ENCODE results near the gene WNK4. TPM values are rescaled to one million over a fixed set of nuclear protein-coding genes. Genes with fewer than 3 reads are reported as not detected.

The WNK4 gene
- total RNA-seq, 4 donors from 2014 or later: under 0.01 to 1.7 (median 0.34) TPM; not detected in 1

DNA sequence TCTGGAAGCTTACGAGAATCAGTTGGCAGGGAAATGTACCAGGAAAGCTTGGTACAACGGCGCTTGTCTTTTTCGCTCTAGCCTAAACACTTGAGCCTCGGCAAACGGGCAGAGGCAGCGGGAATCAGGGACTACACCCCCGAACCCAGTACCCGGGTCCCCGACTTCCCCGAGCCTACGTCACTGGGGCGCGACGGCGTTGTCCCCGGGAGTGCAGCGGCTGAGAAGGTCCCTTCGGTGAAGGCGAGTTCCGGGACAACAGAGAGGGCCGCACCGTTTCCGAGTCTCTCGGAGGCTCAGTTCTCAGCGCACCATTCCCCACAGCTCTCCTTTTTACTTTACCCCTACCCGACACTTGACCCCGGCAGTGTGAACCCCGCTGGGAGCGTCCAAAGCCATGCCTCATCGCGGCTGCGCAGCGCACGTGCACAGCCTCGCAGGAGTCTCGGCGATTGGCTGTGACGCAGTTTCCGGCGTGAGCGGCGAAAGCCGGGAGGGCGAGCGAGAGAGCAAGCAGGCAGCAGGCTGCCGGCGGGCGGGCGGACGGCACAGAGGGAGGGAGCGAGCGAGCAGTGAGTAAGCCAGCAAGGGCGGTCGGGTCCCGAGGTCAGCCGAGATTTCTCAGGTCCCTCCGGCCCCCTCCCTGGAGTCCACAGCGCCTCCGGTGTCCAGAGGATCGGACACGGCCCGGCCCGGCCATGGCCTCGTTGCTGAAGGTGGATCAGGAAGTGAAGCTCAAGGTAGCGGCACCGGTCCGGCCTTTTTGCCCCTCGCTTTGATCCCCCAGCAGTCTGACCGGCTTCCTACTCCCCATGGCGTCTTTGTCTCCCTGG lies 52.7 kb downstream of the WNK4 start, which contains the start of gene PSME3:
Gene PSME3 (plus strand): TSS at position 464 of the 833 bp plus-strand sequence. CDS start 235 bp downstream, at position 699.
- no peaks in the 10 kb centered on the region for H3K27me3 ChIP-seq
- H3K4me1 ChIP-seq: no peaks in the 10 kb centered on the region
- H3K9me3 ChIP-seq: no peaks in the 10 kb centered on the region
- intact Hi-C loops (cut with DNase I; ENCODE audit: low total_unique reads): no loop called here
- peak within 1 kb of the TSS; percentile 61 to 89 for H3K4me3 ChIP-seq
- H3K36me3 ChIP-seq: no peaks in the 10 kb centered on the region
- DNase-seq: peak; percentile 86 to 87
- H3K27ac ChIP-seq: peak within 1 kb of the TSS; percentile 77 to 82
- TF ChIP-seq POLR2A (IDR thresholded peaks at IDR 0.05): peak; percentile 77 to 92
- TF ChIP-seq, protein P1, sequence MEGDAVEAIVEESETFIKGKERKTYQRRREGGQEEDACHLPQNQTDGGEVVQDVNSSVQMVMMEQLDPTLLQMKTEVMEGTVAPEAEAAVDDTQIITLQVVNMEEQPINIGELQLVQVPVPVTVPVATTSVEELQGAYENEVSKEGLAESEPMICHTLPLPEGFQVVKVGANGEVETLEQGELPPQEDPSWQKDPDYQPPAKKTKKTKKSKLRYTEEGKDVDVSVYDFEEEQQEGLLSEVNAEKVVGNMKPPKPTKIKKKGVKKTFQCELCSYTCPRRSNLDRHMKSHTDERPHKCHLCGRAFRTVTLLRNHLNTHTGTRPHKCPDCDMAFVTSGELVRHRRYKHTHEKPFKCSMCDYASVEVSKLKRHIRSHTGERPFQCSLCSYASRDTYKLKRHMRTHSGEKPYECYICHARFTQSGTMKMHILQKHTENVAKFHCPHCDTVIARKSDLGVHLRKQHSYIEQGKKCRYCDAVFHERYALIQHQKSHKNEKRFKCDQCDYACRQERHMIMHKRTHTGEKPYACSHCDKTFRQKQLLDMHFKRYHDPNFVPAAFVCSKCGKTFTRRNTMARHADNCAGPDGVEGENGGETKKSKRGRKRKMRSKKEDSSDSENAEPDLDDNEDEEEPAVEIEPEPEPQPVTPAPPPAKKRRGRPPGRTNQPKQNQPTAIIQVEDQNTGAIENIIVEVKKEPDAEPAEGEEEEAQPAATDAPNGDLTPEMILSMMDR (IDR thresholded peaks at IDR 0.05): peak in 1 of 4 experiments; percentile 28

DNA sequence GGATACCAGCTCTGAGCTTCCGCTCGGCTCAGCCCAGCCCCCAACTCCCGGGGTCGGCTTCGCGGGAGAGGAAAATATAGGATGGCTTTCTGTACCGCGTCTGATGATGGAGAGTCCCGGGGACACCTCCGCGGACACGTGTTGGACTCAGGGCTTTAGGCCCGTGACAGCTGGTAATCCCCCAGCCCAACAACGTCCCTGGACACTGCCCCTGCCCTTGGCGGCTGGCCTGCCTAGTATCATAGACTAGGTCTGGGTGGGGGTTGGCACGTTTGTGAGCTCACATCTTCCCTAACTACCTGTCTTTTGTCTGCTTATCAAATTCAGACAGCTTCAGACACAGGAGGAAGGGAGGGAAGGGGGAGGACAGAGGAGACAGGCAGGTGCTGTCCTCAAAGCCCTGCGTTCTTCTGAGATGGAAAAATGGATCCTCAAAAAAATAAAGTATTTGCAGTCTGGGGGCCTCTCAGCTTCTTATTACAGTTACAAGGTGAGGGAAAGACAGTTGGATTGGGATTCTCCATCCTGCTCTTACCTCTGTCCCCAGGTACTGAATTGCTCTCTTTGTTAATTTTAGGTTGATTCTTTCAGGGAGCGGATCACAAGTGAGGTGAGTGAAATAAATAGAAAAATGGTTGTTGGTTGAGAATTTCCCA lies 53.5 kb downstream of the WNK4 start:
- H3K4me3 ChIP-seq: peak overlapping the region; percentile 61 to 89
- peak overlapping the region; percentile 77 to 82 for H3K27ac ChIP-seq
- DNase-seq: no peak
- H3K4me1 ChIP-seq: no peaks in the 10 kb centered on the region
- no peaks in the 10 kb centered on the region for H3K36me3 ChIP-seq
- intact Hi-C loops (cut with DNase I; ENCODE audit: low total_unique reads): no loop called here
- TF ChIP-seq, protein P1 (IDR thresholded peaks at IDR 0.05): no peak
- TF ChIP-seq POLR2A (IDR thresholded peaks at IDR 0.05): no peak
- no peaks in the 10 kb centered on the region for H3K27me3 ChIP-seq
- H3K9me3 ChIP-seq: no peaks in the 10 kb centered on the region

DNA sequence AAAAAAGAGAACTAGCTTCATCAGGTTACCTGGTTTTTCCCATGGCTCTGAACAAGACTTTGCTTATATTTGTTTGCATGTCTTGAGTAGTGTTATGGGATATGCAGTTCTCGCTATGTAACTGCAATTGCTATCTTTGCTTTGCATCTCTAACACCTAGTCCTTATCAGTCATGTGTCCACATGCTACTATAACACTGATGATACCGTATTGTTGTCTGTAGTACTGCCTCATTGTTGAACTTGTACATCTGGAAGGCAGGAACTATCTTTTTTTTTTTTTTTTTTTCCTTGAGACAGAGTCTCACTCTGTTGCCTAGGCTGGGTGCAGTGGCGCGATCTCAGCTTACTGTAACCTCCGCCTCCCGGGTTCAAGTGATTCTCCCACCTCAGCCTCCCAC lies 55.3 kb downstream of the WNK4 start:
- Histone ChIP-seq H3K4me3 (no peak overlapping the region), H3K27ac (no peak overlapping the region), H3K9me3 (no peaks in the 10 kb centered on the region), H3K36me3 (no peaks in the 10 kb centered on the region), H3K4me1 (no peaks in the 10 kb centered on the region), H3K27me3 (no peaks in the 10 kb centered on the region)
- TF ChIP-seq, protein P1 (IDR thresholded peaks at IDR 0.05): no peak
- TF ChIP-seq POLR2A (IDR thresholded peaks at IDR 0.05): no peak
- DNase-seq: no peak
- intact Hi-C loops (cut with DNase I; ENCODE audit: low total_unique reads): no loop called here

DNA sequence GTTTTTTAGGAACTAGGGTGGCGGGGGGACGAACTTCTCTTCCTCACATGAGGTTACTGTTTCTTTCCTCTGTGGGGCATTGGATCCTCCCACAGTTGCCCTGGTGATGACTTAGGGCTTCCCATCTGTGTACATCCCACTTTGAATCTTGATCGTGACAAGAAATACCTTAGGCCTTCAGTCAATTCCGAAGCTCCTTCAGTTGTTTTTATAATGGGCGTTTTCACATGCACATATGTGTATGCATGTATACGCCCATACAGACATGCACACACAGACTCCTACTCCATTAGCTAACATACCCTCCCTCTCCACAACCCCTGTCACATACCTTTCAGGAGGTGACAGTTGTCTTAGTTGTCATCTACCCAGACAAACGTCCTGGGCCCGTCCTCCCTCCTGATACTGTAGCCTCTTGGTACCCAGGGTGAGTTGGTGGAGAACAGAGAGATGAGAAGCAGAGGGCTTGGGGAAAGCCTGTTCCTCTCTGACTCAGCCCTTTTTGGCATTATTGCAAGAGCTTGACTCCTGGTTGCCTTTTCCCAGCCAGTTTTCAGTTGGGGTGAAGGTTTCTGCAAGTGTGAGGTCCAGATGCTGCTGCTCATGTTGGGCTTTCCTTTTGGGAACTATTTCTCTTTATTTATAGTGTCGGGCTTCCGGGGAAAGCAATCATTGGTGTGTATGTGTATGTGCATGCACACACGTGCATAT lies 61.7 kb downstream of the WNK4 start:
- no peaks in the 10 kb centered on the region for H3K36me3 ChIP-seq
- intact Hi-C loops (cut with DNase I; ENCODE audit: low total_unique reads): loop anchor here (5.0 kb wide), 1 partner anchor 95 kb away; no protein-coding TSS in a partner anchor

DNA sequence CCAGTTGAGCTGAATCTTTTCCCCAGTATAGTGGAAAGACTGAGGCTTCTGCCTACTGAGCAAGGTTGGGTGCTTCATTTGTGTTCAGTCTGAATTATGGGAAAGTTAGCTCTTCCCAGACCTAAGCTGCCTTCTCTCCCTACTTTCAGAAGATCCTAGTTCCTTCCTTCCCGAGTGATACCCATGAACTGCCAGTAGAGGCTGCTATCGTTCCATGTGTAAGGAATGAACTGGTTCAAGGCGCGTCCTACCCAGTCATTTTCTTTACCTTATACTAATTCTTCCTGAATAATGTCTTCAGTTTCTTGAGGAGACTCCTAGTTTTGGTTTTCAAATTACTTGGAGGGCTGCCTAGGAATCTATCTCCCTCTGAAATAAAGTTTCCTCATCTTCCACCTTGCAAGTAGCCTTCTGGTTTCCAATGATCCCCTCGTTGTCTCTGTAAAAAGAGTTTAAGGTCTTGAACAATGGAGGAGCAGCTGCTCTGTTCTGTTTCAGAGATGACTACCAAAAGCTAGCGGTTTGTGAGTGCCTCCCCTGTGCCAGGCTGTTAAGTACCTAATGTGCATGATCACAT lies 63.0 kb downstream of the WNK4 start:
- no peak for DNase-seq
- H3K27me3 ChIP-seq: no peaks in the 10 kb centered on the region
- intact Hi-C loops (cut with DNase I; ENCODE audit: low total_unique reads): loop anchor here (5.0 kb wide), 1 partner anchor 94 kb away; no protein-coding TSS in a partner anchor
- no peaks in the 10 kb centered on the region for H3K9me3 ChIP-seq
- H3K36me3 ChIP-seq: no peaks in the 10 kb centered on the region
- peak overlapping the region in 1 of 2 donors; percentile 31 for H3K27ac ChIP-seq
- no peak overlapping the region for H3K4me3 ChIP-seq
- TF ChIP-seq, protein P1 (IDR thresholded peaks at IDR 0.05): peak; percentile 77 to 97 (median 92)
- no peak for TF ChIP-seq POLR2A (IDR thresholded peaks at IDR 0.05)
- no peaks in the 10 kb centered on the region for H3K4me1 ChIP-seq

More for the DNA sequence above, 61.7 kb downstream of the WNK4 start:
- no peak for TF ChIP-seq POLR2A (IDR thresholded peaks at IDR 0.05)
- no peak overlapping the region for H3K27ac ChIP-seq
- no peaks in the 10 kb centered on the region for H3K27me3 ChIP-seq
- no peaks in the 10 kb centered on the region for H3K9me3 ChIP-seq
- H3K4me3 ChIP-seq: no peak overlapping the region
- no peak for DNase-seq
- H3K4me1 ChIP-seq: no peaks in the 10 kb centered on the region

Data from uterus (tissue), 4 donors.